Measurements from ENCODE around the gene BTD. TPM values are rescaled to one million over a fixed set of nuclear protein-coding genes. Genes with fewer than 3 reads are reported as not detected.

BTD gene
- total and polyA plus RNA-seq, 4 donors = 45.8 to 78.1 (median 47.8) TPM

- DNase-seq (ENCODE audit: low spot score) = no peak
- 96% methylated on average over 3 of the region's 3 CpGs for WGBS
- no peaks in the 10 kb centered on the region for H3K27me3 ChIP-seq (ENCODE audit: control insufficient read depth in 4 of 4, insufficient read depth in 4 of 4, low read length in 3 of 4)
- H3K36me3 ChIP-seq (ENCODE audit: control insufficient read depth in 4 of 4, insufficient read depth in 3 of 4, low read depth in 1 of 4, low read length in 3 of 4) = peaks cover 6 to 25% (median 24%) of the 10 kb centered on the region in 4 donors
- no peak overlapping the region for H3K27ac ChIP-seq (ENCODE audit: low read depth in 1 of 2, low read length in 2 of 2)
- H3K9ac ChIP-seq (ENCODE audit: low read depth in 1 of 2, low read length in 2 of 2) = no peak overlapping the region
- H3K4me1 ChIP-seq (ENCODE audit: control insufficient read depth in 4 of 4, insufficient read depth in 4 of 4, low read length in 3 of 4) = peaks cover 0 to 7% (median 2%) of the 10 kb centered on the region in 4 donors
- H3K9me3 ChIP-seq (ENCODE audit: control insufficient read depth in 4 of 4, low read length in 3 of 4) = no peaks in the 10 kb centered on the region
- TF ChIP-seq JUND (IDR thresholded peaks at IDR 0.05) (no peak), NR2F2 (IDR thresholded peaks at IDR 0.05) (no peak), HNF4G (IDR thresholded peaks at IDR 0.05) (no peak), HNF4A (conservative IDR thresholded peaks at IDR 0.05) (no peak), FOXA2 (IDR thresholded peaks at IDR 0.05) (no peak), GABPA (IDR thresholded peaks at IDR 0.05 in 1 of 2, conservative IDR thresholded peaks at IDR 0.05 in 1 of 2) (no peak), EGR1 (IDR thresholded peaks at IDR 0.05; ENCODE audit: low read depth in 2 of 2) (no peak), MAX (IDR thresholded peaks at IDR 0.05) (no peak), FOXA1 (IDR thresholded peaks at IDR 0.05) (no peak), TAF1 (conservative IDR thresholded peaks at IDR 0.05) (no peak), YY1 (IDR thresholded peaks at IDR 0.05) (no peak), RXRA (IDR thresholded peaks at IDR 0.05) (no peak), ATF3 (IDR thresholded peaks at IDR 0.05) (no peak)
- TF ChIP-seq, protein P1, sequence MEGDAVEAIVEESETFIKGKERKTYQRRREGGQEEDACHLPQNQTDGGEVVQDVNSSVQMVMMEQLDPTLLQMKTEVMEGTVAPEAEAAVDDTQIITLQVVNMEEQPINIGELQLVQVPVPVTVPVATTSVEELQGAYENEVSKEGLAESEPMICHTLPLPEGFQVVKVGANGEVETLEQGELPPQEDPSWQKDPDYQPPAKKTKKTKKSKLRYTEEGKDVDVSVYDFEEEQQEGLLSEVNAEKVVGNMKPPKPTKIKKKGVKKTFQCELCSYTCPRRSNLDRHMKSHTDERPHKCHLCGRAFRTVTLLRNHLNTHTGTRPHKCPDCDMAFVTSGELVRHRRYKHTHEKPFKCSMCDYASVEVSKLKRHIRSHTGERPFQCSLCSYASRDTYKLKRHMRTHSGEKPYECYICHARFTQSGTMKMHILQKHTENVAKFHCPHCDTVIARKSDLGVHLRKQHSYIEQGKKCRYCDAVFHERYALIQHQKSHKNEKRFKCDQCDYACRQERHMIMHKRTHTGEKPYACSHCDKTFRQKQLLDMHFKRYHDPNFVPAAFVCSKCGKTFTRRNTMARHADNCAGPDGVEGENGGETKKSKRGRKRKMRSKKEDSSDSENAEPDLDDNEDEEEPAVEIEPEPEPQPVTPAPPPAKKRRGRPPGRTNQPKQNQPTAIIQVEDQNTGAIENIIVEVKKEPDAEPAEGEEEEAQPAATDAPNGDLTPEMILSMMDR (IDR thresholded peaks at IDR 0.05; ENCODE audit: low read depth, low read length, missing input control) = no peak
- TF ChIP-seq, protein P2, sequence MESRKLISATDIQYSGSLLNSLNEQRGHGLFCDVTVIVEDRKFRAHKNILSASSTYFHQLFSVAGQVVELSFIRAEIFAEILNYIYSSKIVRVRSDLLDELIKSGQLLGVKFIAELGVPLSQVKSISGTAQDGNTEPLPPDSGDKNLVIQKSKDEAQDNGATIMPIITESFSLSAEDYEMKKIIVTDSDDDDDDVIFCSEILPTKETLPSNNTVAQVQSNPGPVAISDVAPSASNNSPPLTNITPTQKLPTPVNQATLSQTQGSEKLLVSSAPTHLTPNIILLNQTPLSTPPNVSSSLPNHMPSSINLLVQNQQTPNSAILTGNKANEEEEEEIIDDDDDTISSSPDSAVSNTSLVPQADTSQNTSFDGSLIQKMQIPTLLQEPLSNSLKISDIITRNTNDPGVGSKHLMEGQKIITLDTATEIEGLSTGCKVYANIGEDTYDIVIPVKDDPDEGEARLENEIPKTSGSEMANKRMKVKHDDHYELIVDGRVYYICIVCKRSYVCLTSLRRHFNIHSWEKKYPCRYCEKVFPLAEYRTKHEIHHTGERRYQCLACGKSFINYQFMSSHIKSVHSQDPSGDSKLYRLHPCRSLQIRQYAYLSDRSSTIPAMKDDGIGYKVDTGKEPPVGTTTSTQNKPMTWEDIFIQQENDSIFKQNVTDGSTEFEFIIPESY (IDR thresholded peaks at IDR 0.05) = no peak
- H3K4me3 ChIP-seq (ENCODE audit: low read depth in 1 of 3, low read length in 3 of 3) = no peak overlapping the region
Observed at GRCh38 chr3:15581471-15582394, 19.8 kb upstream of the BTD start.

GRCh38 chr3:15585111-15585845, 16.3 kb upstream of the BTD start:
- Histone ChIP-seq H3K4me3 (ENCODE audit: low read depth in 1 of 3, low read length in 3 of 3) (no peak overlapping the region), H3K27ac (ENCODE audit: low read depth in 1 of 2, low read length in 2 of 2) (peak overlapping the region; percentile 60 to 78), H3K27me3 (ENCODE audit: control insufficient read depth in 4 of 4, insufficient read depth in 4 of 4, low read length in 3 of 4) (no peaks in the 10 kb centered on the region), H3K36me3 (ENCODE audit: control insufficient read depth in 4 of 4, insufficient read depth in 3 of 4, low read depth in 1 of 4, low read length in 3 of 4) (peaks cover 6 to 32% (median 22%) of the 10 kb centered on the region in 4 donors), H3K4me1 (ENCODE audit: control insufficient read depth in 4 of 4, insufficient read depth in 4 of 4, low read length in 3 of 4) (peaks cover 0 to 7% (median 2%) of the 10 kb centered on the region in 4 donors), H3K9me3 (ENCODE audit: control insufficient read depth in 4 of 4, low read length in 3 of 4) (no peaks in the 10 kb centered on the region), H3K9ac (ENCODE audit: low read depth in 1 of 2, low read length in 2 of 2) (peak overlapping the region; percentile 41 to 60)
- no peak for DNase-seq (ENCODE audit: low spot score)
- WGBS = 37% methylated on average over 6 of the region's 6 CpGs
- no peak for TF ChIP-seq FOXA1 (IDR thresholded peaks at IDR 0.05)
- peak; percentile 24 to 64 for TF ChIP-seq HNF4A (conservative IDR thresholded peaks at IDR 0.05)
- TF ChIP-seq RXRA (IDR thresholded peaks at IDR 0.05) = peak in 1 of 2 donors; percentile 34
- TF ChIP-seq MAX (IDR thresholded peaks at IDR 0.05) = no peak
- TF ChIP-seq ATF3 (IDR thresholded peaks at IDR 0.05) = no peak
- TF ChIP-seq TAF1 (conservative IDR thresholded peaks at IDR 0.05) = no peak
- TF ChIP-seq EGR1 (IDR thresholded peaks at IDR 0.05; ENCODE audit: low read depth in 2 of 2) = no peak
- peak; percentile 15 for TF ChIP-seq SP1 (IDR thresholded peaks at IDR 0.05)
- TF ChIP-seq, protein P1 (IDR thresholded peaks at IDR 0.05; ENCODE audit: low read depth, low read length, missing input control) = no peak
- TF ChIP-seq, protein P2 (IDR thresholded peaks at IDR 0.05) = no peak
- peak in 1 of 2 donors; percentile 15 for TF ChIP-seq RAD21 (IDR thresholded peaks at IDR 0.05)
- TF ChIP-seq YY1 (IDR thresholded peaks at IDR 0.05) = peak; percentile 23
- TF ChIP-seq NR2F2 (IDR thresholded peaks at IDR 0.05) = no peak
- TF ChIP-seq JUND (IDR thresholded peaks at IDR 0.05) = no peak
- peak in 1 of 2 donors; percentile 10 for TF ChIP-seq GABPA (IDR thresholded peaks at IDR 0.05 in 1 of 2, conservative IDR thresholded peaks at IDR 0.05 in 1 of 2)

Measured in liver (tissue), 9 donors.